AG10803 (cell line): ENCODE measurements around the gene KIF19.

Experiments
- DNase-seq: peaks from one replicate; pipeline ENCODE4 v3.0.0; 2010; ENCODE audit warnings: low read depth
- H3K4me3 ChIP-seq: 2 replicates; pipeline ENCODE4 v1.5.1; 2011; ENCODE audit warnings: mild to moderate bottlenecking, low read length, control low read depth
- CTCF ChIP-seq: conservative IDR thresholded peaks from 2 replicates; pipeline ENCODE4 v1.5.1; 2011; ENCODE audit warnings: mild to moderate bottlenecking, low read length, control low read depth, inconsistent platforms

The KIF19 gene

DNA sequence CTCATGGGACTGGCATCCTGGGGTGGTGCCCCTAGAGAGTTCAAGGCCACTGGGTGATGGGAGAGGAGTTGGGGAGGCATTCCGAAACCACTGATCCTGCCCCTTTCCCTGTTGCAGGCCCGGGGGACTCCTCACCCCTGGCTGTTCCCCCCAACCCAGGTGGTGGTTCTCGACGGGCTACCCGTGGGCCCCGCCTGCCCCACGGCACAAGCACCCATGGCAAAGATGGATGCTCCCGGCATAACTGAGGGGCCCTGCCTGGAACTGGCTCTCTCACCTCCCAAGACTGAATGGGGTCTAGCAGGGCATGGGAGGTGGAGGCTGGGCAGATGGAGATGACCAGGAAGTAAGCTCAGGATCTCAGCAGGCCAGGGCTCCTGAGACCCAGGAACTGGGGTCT, 29.0 kb downstream of the KIF19 start:
- no peak for TF ChIP-seq CTCF
- no peak for DNase-seq
- no peak overlapping the region for H3K4me3 ChIP-seq

DNA sequence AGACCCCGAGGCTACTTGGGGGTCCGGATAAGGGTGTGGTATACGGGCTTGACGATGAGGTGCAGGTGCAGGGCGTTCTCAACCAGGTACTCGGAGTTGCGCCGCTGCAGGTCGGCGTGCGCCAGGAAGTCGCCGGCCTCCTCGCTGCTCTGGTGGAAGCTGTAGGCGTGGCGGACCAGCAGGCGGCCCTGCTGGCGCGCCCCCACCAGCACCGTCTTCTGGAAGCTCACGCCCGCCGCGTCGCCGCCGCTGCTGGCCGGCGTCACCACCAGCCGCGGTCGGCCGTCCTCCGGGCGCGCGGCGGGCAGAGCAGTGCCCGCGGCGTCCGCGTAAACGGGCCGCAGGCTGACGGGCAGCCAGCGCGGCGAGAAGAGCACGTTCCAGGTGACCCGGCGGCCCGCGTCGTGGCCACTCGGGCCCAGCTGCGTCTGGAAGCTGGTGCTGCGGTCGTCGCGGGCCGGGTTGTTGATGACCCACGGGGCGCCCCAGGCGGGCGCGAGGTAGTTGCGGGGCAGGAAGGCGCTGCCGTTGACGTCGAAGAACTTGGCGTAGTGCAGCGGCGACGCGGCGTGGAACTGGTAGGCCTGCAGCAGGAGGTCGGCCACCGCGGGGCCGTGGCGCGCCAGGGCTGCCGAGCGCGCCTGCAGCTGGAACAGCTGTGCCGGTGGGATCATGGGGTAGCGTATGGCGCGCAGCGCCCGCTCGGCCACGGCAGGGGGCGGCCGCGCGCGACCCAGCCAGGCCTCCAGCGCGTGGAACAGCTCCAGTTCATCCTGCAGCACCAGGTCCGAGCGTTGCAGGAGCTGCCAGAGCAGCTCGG, 30.8 kb downstream of the KIF19 start:
- H3K4me3 ChIP-seq, result no peak overlapping the region
- no peak for TF ChIP-seq CTCF
- no peak for DNase-seq

DNA sequence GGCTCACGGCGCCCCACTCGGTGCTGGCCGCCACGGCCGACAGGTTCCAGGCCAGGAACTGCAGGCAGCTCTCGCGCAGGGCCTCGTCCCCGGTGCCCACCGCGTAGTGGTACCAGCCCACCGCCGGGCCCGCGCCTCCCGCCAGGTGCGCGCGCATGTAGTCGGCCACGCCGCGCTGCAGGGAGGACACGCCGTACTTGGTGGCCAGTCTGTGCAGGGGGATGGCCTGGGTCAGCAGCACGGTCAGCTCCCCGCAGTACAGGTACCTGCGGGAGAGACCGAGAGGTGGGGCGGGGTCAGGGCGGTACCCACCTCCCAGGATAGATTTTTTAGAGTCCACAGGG, 31.4 kb downstream of the KIF19 start:
- no peak for TF ChIP-seq CTCF
- no peak overlapping the region for H3K4me3 ChIP-seq
- DNase-seq, result no peak

GRCh38 chr17:74358697-74359096, 32.7 kb downstream of the KIF19 start:
- TF ChIP-seq CTCF, result no peak
- no peak overlapping the region for H3K4me3 ChIP-seq
- DNase-seq, result no peak

- H3K4me3 ChIP-seq, result no peak overlapping the region
- TF ChIP-seq CTCF, result no peak
- no peak for DNase-seq
These were observed 33.9 kb downstream of the KIF19 start for GRCh38 chr17:74359916-74360315.

DNA sequence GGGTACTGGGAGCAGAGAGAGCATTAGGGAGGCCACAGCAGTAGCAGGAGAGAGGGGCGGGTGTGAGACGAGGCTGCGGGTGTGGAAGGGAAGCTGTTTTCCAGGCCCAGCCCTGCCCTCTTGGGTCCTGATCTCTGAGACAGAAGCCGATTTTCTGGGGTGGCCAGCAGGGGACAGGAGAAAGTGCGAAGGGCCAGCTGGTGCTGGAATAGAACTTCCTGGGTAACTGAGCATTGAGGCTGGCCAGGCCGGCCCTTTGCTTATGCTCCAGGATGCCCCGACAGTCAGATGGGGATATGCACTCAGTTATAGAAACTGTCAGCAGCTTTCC, 34.8 kb downstream of the KIF19 start:
- H3K4me3 ChIP-seq, result no peak overlapping the region
- no peak for DNase-seq
- TF ChIP-seq CTCF, result no peak

DNA sequence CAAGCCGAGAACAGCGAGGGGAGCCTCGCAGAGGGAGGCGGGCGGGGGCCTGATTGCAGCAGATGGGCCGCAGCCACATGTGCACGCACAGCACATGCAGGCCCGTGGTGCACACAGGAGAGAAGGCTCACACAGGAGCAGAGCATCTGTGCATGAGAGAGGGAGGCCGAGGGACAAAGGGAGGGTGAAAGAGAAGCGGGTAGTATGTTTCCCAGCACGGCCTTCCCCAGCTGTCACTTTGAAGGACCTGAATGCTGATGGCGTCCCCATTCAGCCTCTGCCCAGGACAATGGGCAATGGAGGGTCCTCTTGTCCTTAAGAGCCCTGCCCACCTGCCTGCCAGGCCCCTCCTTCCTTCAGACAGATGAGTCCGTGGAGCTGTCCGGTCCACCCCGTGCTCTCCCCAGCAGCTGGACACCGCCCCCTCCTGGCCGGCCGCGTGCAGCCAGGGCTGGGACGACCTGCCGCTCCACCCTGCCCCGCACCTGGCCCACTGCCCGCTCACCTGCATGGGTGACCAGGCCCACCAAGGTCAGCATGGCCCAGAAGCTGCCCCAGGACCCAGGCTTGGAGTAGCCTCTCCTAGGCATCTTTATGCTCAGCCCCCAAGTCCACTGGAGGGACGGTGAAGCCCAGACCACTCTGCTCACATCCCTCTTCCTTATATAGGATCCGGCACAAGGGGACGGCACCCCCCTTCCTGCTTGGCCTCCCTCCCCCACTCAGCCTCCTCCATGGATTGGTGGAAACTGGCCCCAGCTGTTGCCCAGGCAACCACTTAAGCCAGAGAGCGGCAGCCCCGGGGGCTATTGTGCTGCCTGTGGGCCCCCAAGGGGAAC, 35.4 kb downstream of the KIF19 start, which contains the start of gene BTBD17:
TSS of gene BTBD17 (minus strand) at position 639 of the 839 bp plus-strand sequence. CDS start at position 590, 49 bp downstream.
- no peak for DNase-seq
- H3K4me3 ChIP-seq, result no peak within 1 kb of the TSS
- TF ChIP-seq CTCF, result peak; percentile 36
